Measurements from ENCODE around the gene CRADD. TPM values are rescaled to one million over a fixed set of nuclear protein-coding genes. Genes with fewer than 3 reads are reported as not detected.
"Not testable (repeated sequence)": the region's sequence is repeated elsewhere in the genome, so short reads cannot be mapped to it uniquely, and the experiment has no call there.

Gene CRADD
- total RNA-seq, 4 donors from 2014 or later = 19.4 to 28.7 (median 22.6) TPM

DNA sequence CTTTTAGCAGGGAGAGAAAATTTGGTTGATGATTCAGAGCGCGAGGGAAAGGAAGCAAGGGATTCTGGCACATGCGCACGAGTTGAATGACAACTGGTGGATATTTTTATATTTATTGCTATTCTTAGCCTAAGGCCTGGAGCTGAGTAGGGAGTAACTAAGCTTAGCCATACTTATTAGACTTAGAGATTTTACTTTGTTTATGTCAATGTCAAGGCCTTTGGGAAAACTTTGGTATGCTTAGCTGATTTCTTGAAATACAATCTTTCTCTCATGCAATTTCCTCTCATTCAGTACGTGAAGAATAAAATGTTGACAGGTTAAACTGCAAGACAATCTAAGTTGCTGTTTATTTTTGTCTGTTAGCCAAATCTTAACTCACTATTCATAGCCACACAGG lies 101.1 kb downstream of the CRADD start:
- Histone ChIP-seq H3K4me1 (peaks cover 41 to 42% of the 10 kb centered on the region in 2 donors), H3K9me3 (no peaks in the 10 kb centered on the region), H3K36me3 (no peaks in the 10 kb centered on the region), H3K27ac (peak overlapping the region; percentile 76 to 87 (median 85)), H3K27me3 (no peaks in the 10 kb centered on the region), H3K4me3 (no peak overlapping the region)
- peak; percentile 95 to 97 for ATAC-seq
- DNase-seq = peak; percentile 73 to 76
- intact Hi-C loops (cut with DNase I; ENCODE audit: low total_unique reads) (loop anchor here (5.0 kb wide), 1 partner anchor 114 kb away; no protein-coding TSS in a partner anchor), in situ Hi-C loops (cut with MboI; ENCODE audit: low sequenced_read_pairs in 4 of 4) (no loop called here)
- TF ChIP-seq POLR2A (IDR thresholded peaks at IDR 0.05) = peak in 1 of 2 donors; percentile 45
- TF ChIP-seq, protein P1, sequence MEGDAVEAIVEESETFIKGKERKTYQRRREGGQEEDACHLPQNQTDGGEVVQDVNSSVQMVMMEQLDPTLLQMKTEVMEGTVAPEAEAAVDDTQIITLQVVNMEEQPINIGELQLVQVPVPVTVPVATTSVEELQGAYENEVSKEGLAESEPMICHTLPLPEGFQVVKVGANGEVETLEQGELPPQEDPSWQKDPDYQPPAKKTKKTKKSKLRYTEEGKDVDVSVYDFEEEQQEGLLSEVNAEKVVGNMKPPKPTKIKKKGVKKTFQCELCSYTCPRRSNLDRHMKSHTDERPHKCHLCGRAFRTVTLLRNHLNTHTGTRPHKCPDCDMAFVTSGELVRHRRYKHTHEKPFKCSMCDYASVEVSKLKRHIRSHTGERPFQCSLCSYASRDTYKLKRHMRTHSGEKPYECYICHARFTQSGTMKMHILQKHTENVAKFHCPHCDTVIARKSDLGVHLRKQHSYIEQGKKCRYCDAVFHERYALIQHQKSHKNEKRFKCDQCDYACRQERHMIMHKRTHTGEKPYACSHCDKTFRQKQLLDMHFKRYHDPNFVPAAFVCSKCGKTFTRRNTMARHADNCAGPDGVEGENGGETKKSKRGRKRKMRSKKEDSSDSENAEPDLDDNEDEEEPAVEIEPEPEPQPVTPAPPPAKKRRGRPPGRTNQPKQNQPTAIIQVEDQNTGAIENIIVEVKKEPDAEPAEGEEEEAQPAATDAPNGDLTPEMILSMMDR (IDR thresholded peaks at IDR 0.05 in 4 of 5, conservative IDR thresholded peaks at IDR 0.05 in 1 of 5) = no peak

DNA sequence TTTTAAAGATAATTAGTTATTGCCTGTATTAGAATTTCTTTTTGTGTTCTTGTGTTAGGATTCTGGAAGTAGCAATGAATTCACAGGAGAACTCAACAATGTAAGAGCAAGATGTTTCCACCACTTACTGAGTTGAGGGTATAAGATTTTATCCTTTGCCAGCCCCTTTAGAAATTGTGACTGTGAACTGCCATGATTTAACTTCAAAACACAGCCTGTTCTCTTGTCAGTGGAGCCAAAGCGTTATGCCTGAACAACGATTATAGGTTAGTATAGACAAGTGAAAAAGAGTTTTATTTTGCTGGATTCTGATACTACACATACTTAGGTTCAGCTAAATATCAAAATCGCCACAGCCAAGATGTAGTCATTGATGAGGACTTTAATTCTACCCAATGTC lies 101.6 kb downstream of the CRADD start:
- Histone ChIP-seq H3K9me3 (no peaks in the 10 kb centered on the region), H3K27ac (peak overlapping the region; percentile 76 to 87 (median 85)), H3K27me3 (no peaks in the 10 kb centered on the region), H3K36me3 (no peaks in the 10 kb centered on the region), H3K4me1 (peaks cover 41 to 47% of the 10 kb centered on the region in 2 donors), H3K4me3 (no peak overlapping the region)
- DNase-seq (no peak), ATAC-seq (no peak)
- TF ChIP-seq, protein P1 (IDR thresholded peaks at IDR 0.05 in 4 of 5, conservative IDR thresholded peaks at IDR 0.05 in 1 of 5) = no peak
- TF ChIP-seq POLR2A (IDR thresholded peaks at IDR 0.05) = no peak
- intact Hi-C loops (cut with DNase I; ENCODE audit: low total_unique reads) = loop anchor here (5.0 kb wide), 1 partner anchor 114 kb away; no protein-coding TSS in a partner anchor
- in situ Hi-C loops (cut with MboI; ENCODE audit: low sequenced_read_pairs in 4 of 4) = no loop called here

DNA sequence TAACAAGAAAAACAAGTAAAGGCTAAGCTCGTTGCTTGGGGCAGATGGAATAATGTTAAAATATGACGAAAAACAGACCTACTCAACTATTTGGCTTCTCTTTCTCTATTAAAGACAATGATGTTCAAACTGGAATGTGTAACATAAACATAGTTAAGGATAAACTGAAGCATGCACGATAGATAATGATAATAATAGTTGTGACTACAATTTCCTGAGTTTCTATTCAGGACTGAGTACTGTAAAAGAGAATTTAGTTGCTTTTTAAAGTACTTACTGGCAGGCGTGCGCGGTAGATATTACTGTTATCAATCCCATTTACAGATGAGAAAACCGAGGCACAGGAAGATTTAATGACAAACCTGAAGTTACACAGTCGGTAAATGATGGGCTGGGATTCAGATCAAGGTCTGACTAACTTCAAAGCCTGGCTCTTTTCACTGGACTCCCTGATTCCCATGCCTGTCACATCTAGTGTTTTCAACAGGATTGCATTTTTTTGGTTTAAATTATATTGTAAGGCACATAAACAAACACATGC lies 103.0 kb downstream of the CRADD start:
- H3K27ac ChIP-seq = peak overlapping the region in 2 of 4 donors; percentile 76 to 86
- no peak for TF ChIP-seq POLR2A (IDR thresholded peaks at IDR 0.05)
- TF ChIP-seq, protein P1 (IDR thresholded peaks at IDR 0.05 in 4 of 5, conservative IDR thresholded peaks at IDR 0.05 in 1 of 5) = no peak
- intact Hi-C loops (cut with DNase I; ENCODE audit: low total_unique reads) = no loop called here

GRCh38 chr12:93780886-93781285 lies 103.7 kb downstream of the CRADD start:
- Histone ChIP-seq H3K27ac (peak overlapping the region in 2 of 4 donors; percentile 2 to 86), H3K4me1 (peaks cover 58 to 61% of the 10 kb centered on the region in 2 donors)
- H3K27me3 ChIP-seq; H3K9me3 ChIP-seq; intact Hi-C loops (cut with DNase I; ENCODE audit: low total_unique reads); in situ Hi-C loops (cut with MboI; ENCODE audit: low sequenced_read_pairs in 4 of 4); H3K4me3 ChIP-seq; H3K36me3 ChIP-seq; DNase-seq; ATAC-seq: not testable (repeated sequence)

More for the DNA sequence above, 103.0 kb downstream of the CRADD start:
- Histone ChIP-seq H3K4me1 (peaks cover 54% of the 10 kb centered on the region in 2 donors), H3K36me3 (no peaks in the 10 kb centered on the region), H3K27me3 (no peaks in the 10 kb centered on the region), H3K9me3 (no peaks in the 10 kb centered on the region), H3K4me3 (no peak overlapping the region)
- ATAC-seq = no peak
- in situ Hi-C loops (cut with MboI; ENCODE audit: low sequenced_read_pairs in 4 of 4) = no loop called here
- DNase-seq = no peak

DNA sequence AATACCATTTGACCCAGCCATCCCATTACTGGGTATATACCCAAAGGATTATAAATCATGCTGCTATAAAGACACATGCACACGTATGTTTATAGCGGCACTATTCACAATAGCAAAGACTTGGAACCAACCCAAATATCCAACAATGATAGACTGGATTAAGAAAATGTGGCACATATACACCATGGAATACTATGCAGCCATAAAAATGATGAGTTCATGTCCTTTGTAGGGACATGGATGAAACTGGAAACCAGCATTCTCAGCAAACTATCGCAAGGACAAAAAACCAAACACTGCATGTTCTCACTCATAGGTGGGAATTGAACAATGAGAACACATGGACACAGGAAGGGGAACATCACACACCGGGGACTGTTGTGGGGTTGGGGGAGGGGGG lies 104.8 kb downstream of the CRADD start:
- Histone ChIP-seq H3K4me1 (peaks cover 55 to 59% of the 10 kb centered on the region in 2 donors), H3K27ac (peak overlapping the region in 1 of 4 donors; percentile 88)
- ATAC-seq; intact Hi-C loops (cut with DNase I; ENCODE audit: low total_unique reads); H3K36me3 ChIP-seq; H3K27me3 ChIP-seq; H3K9me3 ChIP-seq; DNase-seq; H3K4me3 ChIP-seq; in situ Hi-C loops (cut with MboI; ENCODE audit: low sequenced_read_pairs in 4 of 4): not testable (repeated sequence)

All from gastrocnemius medialis (tissue), 4 donors.